Iris pigment epithelial cell (primary cell): Measurements from ENCODE around the gene ZNF583.

ENCODE experiments used
- DNase-seq: peaks from one replicate; pipeline ENCODE4 v3.0.0-alpha.2; 2011; ENCODE audit warnings: low read depth

Gene ZNF583

GRCh38 chr19:56474308-56474707, 70.2 kb downstream of the ZNF583 start:
- DNase-seq = no peak

- no peak for DNase-seq
Observed at GRCh38 chr19:56476093-56476492, 72.0 kb downstream of the ZNF583 start.
